ENCODE results near the gene C2orf42.
"Not testable (repeated sequence)": the region's sequence is repeated elsewhere in the genome, so short reads cannot be mapped to it uniquely, and the experiment has no call there.

C2orf42 gene

DNA sequence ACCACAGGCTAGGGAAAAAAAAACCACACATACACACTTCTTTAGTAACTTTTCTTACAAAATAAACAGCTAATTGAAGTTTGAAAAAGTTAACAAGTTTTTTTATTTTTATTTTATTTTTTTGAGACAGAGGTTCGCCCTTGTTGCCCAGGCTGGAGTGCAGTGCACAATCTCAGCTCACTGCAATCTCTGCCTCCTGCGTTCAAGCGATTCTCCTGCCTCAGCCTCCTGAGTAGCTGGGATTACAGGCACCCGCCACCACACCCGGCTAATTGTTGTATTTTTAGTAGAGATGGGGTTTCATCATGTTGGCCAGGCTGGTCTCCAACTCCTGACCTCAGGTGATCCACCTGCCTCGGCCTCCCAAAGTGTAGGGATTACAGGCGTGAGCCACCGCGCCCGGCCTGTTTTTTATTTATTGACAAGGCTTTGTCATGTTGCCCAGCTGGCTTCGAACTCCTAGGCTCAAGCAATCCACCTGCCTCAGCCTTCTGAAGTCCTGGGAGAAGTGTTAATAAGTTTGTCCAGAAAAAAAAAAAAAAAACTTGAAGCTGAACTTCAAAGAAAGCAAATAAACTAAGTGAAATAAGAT is 21.1 kb downstream of the C2orf42 start:
- not testable (repeated sequence) for DNase-seq

DNA sequence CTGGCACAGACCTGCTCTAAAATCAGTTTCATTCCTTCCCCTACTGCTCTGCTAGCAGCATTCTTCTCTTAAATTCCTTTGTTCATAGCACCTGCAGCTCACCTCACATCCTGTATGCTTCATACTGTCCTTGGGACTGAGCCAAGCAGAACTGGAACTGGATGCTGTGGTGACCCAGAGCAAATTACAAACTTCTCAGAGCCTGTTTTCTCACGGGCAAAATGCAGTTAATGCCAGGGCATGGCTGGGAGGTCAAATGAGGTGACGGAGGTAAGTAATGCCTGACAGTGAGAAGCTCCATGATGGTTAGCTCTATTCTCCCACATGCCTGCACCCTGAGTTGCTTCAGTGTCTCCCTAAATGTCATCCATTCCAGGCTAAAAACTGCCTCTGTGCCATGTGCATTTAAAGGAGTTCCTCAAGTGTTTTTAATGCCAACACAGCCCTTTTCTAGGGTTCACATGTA is 29.7 kb downstream of the C2orf42 start:
- DNase-seq, result no peak

DNA sequence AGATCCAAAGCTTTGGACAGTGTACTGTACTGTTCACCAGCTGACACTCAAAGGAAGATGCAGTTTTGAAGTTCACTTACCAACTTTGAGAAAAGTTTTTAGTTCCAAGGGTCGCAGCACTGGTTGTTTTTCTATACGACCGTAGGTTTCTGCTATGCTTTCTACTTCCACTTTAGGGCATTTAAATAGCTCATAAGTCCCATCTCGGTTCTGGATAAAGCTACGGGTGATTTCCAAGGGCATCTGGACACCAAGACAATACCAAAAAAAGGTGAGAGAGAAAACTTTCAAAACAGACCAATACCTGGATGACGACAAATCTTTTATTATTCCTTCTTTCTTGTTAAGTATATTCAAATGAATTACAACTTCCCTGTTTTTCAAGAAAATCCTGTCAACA is 30.3 kb downstream of the C2orf42 start:
- no peak for DNase-seq

DNA sequence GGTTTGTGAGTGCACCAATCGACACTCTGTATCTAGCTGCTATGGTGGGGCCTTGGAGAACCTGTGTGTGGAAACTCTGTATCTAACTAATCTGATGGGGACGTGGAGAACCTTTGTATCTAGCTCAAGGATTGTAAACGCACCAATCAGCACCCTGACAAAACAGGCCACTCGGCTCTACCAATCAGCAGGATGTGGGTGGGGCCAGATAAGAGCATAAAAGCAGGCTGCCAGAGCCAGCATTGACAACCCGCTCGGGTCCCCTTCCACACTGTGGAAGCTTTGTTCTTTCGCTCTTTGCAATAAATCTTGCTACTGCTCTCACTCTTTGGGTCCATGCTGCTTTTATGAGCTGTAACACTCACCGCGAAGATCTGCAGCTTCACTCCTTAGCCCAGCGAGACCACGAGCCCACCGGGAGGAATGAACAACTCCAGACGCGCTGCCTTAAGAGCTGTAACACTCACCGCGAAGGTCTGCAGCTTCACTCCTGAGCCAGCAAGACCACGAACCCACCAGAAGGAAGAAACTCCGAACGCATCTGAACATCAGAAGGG is 41.6 kb downstream of the C2orf42 start:
- not testable (repeated sequence) for DNase-seq

DNA sequence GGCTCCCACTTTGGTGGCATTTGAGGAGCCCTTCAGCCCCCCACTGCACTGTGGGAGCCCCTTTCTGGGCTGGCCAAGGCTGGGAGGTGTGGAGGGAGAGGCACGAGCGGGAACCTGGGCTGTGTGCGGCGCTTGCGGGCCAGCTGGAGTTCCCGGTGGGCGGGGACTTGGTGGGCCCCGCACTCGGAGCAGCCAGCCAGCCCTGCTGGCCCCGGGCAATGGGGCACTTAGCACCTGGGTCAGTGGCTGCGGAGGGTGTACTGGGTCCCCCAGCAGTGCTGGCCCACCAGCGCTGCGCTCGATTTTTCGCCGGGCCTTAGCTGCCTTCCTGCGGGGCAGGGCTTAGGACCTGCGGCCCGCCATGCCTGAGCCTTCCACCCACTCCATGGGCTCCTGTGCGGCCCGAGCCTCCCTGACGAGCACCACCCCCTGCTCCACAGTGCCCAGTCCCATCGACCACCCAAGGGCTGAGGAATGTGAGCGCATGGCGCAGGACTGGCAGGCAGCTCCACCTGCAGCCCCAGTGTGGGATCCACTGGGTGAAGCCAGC is 42.5 kb downstream of the C2orf42 start:
- DNase-seq, result not testable (repeated sequence)

DNA sequence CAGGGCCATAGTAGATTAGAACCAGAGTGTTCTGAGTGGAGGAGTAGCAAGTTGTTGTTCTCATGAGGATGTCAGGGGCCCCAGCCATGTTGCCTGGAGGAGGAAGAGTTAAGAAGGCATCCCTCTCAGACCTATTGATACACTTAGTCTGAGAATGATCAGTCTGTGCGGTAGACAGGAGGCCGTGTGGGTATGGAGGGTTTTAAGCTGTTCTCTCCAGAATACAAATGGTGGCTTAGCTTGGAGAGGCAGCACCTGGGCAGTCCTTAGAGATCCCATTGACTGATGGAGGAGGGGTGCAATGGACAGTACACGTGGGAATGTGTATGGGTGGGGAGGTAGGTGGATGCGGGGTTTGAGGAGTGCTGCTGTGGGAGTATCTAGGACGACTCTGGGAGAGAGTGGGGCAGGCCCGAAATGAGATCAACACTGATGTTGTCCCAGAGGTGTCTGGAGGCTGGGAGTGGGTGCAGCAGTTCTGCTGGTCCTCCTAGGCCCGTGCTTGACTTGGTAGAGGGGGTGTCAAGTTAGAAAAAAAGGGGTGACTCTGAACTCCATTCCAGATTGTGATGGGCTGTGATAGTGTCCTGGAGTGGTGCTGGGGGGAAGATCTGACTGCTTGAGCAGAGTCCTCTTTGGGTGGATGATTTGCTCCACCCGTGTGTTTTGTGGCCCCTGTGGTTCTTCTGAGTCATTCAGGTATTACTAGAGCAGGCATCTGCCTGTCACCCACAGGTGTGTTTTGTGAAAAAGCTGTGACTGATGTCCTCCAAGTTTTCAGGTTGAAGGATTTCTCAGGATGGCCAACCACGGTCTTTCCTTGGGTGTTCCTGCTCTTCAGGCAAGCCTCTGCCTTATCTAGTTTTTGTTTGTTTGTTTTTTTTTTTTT is 44.7 kb downstream of the C2orf42 start:
- DNase-seq, result peak in 1 of 5 donors; percentile 57

DNA sequence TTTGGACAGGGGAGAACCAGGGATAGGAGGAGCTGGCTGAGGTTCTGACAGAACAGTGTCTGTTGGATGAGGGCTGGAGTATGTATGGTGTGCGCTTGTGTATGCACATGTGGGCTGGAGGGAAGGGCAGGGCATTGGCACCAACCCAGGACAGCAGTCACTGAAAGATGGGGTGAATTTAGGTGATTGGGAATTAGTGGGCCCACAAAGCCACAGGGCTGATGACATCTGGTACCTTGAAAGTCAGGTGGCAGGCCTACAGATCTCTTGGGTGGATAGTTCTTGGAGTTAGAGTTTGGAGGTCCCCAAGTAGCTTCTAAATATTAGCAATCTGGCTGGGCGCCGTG is 45.7 kb downstream of the C2orf42 start:
- DNase-seq, result no peak

DNA sequence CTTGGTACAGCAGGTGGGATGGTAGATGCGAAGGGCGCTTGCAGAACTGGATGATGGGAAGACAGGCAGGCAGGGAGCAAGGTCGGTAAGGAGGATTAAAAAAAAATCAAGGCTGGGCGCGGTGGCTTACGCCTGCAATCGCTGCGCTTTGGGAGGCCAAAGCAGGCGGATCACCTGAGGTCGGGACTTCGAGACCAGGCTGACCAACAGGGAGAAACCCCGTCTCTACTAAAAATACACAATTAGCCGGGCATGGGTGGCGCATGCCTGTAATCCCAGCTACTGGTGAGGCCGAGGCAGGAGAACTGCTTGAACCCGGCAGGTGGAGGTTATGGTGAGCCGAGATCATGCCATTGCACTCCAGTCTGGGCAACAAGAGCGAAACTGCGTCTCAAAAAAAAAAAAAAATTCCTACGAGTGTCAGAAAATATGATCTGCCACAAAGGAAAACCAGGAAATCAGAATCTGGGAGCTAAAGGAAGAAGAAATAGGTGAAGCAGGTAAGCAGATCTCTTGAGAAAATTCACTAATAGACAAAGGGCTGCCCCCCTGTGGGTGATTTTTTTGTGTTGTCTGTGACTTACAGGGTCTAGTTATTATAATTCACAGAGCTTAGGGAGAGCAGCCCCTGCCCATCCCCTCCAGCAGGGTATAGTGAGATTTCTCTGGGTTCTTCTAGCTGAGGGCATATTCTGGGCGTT is 46.2 kb downstream of the C2orf42 start:
- no peak for DNase-seq

DNA sequence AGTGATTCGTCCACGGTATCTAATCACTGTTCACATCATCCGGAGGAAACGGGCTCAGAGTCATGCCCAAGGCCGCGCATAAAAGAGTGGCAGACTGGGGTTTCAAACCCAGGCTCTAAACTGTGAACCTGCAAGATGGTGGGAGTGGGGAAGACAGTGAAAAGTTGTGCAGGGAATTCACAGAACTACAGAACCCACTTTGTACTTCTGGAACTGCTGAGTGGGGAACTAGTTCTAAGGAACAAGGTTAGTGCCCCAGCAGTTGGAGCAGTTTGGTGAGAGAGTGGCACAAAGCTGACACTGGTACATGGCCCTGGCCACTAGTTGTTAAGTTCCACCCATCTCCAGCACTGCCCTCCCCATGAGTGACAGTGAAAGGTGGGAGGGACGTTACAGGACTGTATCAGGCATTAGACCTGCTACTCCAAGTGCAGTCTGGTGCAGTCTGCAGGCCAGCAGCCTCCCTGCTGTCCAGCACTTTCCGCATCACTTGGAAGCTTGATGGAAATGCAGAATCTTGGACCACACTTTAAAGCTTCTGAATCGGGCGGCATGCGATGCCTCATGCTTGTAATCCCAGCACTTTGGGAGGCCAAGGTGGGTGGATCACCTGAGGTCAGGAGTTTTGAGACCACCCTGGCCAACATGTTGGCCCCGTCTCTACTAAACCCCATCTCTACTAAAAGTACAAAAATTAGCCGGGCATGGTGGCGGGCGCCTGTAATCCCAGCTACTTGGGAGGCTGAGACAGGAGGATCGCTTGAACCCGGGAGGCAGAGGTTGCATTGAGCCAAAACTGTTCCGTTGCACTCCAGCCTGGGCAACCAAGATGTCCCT is 47.3 kb downstream of the C2orf42 start:
- DNase-seq, result peak in 4 of 5 donors; percentile 31 to 70 (median 40)

DNA sequence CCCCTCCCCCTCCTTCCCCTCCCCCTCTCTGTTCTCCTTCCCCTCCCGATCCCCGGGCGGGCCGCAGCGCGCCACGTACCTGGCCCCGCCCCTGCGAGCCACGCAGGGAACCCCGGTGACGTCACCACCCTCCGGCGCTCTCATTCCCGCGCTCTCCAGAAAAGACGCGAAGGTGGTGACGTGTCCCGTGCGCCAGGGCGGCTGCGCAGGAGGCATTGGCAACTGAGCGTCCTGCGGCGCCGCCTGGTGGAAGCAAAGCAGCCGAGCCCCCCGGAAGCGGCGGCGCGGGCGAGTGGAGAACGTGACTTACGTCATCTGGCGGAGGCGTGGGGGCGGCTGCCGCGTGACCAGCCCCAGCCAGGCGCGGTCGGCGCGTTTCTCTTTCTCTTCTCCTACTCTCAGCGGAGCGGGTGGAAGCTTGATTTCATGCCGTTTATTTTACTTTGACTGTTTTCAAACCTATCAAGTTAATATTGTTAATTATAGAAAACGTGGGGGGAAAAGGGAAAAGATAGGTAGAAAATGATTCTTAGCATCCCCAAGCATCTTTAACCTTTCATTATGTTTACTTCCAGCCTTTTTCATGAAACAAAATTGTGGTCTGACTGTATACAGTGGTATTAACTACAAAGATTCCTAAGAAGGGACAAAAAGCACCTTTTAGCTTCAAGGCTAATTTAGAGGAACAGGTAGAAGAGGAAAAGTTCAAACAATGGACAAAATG is 48.1 kb downstream of the C2orf42 start:
- DNase-seq, result peak; percentile 99 to 100 (median 99)

DNA sequence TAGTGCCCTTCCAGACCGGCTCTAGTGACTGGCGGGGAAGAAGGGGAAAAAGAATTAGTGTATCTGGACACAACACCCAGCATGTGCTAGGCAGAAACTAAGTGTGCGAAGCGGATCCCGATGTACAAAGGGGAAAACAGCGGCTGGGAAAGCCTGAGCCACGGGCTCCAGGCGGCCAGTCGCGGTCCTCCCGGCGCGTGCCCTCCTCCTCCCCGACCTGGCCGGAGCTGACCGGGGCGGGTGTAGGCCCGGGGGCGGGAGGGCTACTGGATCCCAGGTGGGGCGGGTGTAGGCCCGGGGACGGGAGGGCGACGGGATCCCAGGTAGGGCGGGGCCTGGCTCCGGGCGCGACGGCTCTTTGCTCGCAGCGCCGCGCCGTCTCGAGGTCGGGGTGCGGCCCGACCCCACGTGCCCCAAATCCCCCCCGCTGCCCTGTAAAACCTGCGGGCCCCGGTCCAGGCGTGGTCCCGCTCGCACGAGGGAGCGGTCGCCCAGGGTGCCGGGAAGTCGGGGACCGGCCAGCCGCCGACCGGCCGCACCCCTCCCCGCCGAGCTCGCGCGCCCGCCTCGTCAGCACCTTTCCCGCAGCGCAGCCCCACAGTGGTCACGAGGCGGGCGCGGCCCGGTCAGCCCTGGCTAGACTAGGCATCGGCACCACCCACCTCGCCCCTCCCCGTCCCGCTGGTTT is 48.8 kb downstream of the C2orf42 start:
- no peak for DNase-seq

DNA sequence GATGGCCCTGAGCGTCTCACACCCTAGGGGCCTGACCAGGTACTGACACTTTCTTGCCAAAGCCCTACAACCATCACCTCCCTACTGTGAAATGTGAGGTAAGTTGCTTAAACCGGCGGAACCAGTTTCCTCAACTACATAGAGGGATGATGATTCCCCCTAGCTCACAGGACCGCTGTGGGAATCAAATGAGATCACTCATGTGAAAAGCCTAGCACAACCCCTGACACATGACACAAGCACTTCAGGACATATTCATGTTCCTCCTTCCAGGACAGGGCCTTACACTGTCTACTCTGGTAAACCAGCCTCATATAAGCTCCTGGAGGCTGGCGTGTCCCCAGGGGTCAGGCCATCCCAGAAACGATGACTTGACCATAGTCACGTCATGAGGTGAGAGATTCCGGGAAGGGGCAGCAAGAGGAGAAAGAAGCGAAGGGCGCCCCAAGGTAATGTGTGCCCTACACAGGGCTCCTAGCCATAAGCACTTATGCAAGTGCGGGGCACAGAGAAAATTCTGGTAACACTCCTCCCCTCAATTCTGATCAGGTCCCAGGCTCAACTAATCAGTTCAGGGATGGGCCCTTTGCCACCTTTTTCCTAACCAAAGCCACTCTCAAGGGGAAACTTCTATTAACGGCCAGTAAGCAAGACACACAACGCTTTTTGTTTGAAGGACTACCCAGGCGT is 49.5 kb downstream of the C2orf42 start:
- DNase-seq, result peak in 4 of 5 donors; percentile 35 to 81 (median 42)

DNA sequence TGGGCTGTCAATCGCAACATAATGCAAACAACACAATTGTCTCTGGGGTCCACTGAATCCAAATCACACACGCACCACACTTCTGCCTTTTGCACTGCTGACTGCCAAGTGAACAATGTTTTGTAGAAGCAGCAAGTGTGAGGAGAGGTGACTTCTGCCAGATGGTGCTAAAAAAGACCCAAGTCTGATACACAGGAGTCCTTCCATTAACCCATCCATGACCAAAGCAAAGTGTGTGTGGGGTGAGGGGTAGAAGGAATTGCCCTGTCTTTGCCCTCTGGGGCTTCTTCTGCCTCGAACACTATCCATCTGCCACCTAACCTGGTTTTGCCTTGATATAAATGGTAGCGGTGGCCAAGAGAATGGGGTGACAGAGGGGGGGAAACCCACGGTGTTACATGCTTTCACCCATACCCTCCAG is 50.0 kb downstream of the C2orf42 start:
- DNase-seq, result no peak

DNA sequence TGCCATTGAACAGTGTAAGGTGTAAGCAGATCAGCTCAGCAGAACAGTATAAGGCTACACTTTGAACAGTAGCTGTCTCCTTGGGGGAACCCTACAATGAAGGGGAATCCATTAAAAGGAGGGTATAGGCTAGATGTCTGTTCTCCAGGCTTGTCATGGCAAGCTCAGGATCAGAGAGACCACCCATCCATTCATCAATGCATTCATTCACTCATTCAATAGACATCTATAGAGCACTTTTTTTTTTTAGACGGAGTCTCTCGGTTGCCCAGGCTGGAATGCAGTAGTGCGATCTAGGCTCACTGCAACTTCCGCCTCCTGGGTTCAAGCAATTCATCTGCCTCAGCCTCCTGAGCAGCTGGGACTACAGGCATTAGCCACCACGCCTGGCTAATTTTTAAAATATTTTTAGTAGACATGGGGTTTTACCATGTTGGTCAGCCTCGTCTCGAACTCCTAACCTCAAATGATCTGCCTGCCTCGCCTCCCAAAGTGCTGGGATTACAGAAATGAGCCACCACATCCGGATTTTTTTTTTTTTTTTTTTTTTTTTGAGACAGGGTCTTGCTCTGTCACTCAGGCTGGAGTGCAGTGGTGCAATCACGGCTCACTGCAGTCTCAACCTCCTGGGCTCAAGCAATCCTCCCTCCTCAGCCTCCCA is 56.4 kb downstream of the C2orf42 start:
- not testable (repeated sequence) for DNase-seq

DNA sequence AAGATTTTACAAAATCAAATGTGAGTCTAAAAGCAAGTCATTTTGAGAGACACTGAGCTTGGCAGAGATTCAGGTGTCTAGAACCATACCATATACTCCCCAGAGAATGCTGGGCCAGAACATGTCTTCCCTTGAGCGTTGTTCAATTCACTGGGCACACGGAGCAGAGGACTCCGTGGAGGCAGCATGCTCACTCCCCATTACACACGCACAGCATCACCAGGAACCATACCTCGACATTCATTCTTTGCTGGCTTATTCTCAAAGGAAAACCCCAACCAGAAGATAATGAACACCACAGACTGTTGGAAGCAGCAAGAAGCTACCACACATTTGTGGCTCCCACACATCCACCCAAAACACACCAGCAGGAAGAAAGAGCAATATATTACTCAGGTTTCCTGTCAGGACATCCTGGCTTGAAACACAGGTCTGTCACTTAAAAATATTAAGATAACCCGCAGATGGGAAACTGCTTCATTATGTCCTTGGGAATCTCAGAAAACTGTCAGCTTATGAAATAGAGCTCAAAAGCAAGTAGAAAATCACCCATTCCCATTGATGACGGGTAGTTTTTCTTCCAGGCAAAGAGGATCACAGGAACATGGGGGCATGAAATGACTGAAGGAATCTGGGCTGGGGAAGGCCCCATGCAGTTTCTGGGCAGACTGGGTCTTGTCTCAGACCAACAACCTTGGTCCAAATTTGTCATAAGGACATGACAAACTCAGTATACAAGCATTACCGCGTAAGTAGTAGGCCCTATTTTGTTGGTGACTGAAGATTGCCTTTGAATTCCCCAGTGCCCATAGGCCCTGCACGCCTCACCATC is 57.1 kb downstream of the C2orf42 start:
- DNase-seq, result peak in 2 of 5 donors; percentile 41 to 67

DNA sequence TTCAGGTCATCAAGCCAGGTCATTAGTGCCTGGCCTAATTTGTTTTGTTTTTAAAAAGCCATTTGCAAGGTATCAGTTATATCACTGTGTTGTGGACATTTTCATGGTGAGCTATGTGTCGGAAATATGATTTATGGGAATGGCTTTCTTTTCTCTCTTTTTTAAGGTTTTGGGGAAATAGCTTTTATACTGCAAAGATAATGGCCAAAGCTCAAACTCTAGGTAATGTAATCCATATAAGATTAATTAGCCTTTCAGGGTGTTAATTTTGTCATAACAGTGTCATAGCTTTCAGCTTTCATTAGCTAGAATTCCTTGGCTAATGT is 57.7 kb downstream of the C2orf42 start:
- no peak for DNase-seq

DNA sequence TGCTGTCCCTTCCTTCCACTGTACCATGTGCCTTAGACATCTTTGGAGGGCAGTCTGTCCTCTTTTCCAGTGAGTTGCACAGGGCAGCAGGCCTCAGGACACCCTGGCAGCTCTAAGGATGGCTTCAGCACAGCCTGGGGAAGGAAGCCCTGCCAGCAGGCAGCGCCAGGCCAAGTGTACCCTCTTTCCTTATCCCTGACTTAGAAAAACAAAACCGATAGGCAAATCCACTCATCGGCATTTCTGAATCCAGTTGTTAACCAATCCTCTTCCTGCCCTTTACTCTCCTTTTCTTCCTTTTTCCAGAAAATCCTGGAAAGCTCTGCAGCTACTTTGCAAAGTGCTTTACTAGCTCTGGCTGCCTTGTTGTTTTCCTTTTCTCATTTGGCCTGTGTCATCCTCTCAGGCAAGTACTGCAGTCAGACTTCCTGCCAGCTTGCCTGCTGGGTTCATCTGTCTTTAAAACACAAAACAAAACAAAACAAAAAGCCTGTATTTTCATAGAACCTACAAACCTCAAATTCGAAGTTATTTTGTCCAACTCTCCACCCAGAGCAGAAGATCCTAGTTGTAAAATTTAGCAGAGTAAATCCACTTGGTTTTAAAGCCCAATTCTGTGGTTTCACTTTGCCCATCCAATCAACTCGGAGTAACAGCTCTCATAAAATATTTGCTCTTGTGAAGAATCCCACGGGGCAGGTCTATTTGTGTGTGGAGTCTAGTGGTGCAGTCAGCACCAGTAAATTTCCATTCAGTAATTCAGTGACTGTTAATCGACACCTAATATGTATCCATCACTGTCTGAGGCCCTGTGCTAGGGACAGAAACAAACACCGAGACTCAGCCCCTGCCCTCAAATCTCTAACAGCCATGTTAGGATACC is 58.3 kb downstream of the C2orf42 start:
- peak in 2 of 5 donors; percentile 35 to 76 for DNase-seq
